Hepatocyte (in vitro differentiated cells): ENCODE data around the gene MADD. TPM values are rescaled to one million over a fixed set of nuclear protein-coding genes. Genes with fewer than 3 reads are reported as not detected.

Source experiments
- DNase-seq: peaks from one replicate; pipeline ENCODE4 v3.0.0-alpha.2; 2016; ENCODE audit warnings: low spot score
- H2AFZ ChIP-seq: fragments of 200-600 bp; sonication (generic); 2 replicates; pipeline ENCODE4 v1.6.0; 2016; ENCODE audit warnings: antibody characterized with exemption, mild to moderate bottlenecking
- H3K27ac ChIP-seq: fragments of 200-600 bp; sonication (generic); 2 replicates; pipeline ENCODE4 v1.5.1; 2016; ENCODE audit warnings: mild to moderate bottlenecking
- H3K27me3 ChIP-seq: fragments of 200-600 bp; sonication (generic); 2 replicates; pipeline ENCODE4 v1.6.1; 2016
- H3K36me3 ChIP-seq: fragments of 200-600 bp; sonication (generic); replicated peaks from 2 replicates; pipeline ENCODE4 v1.5.1; 2016; ENCODE audit warnings: low read depth; ENCODE audit not compliant: insufficient read depth
- H3K4me1 ChIP-seq: fragments of 200-600 bp; sonication (generic); 2 replicates; pipeline ENCODE4 v1.5.1; 2016; ENCODE audit warnings: mild to moderate bottlenecking, moderate library complexity; ENCODE audit not compliant: insufficient read depth
- H3K4me2 ChIP-seq: fragments of 200-600 bp; sonication (generic); 2 replicates; pipeline ENCODE4 v1.6.0; 2016
- H3K4me3 ChIP-seq: fragments of 200-600 bp; sonication (generic); 2 replicates; pipeline ENCODE4 v1.5.1; 2016; ENCODE audit warnings: mild to moderate bottlenecking
- H3K79me2 ChIP-seq: fragments of 200-600 bp; sonication (generic); 2 replicates; pipeline ENCODE4 v1.6.0; 2017; ENCODE audit warnings: mild to moderate bottlenecking
- H3K9me2 ChIP-seq: fragments of 200-600 bp; sonication (generic); replicated peaks from 2 replicates; pipeline ENCODE4 v1.6.0; 2017; ENCODE audit warnings: mild to moderate bottlenecking; ENCODE audit not compliant: insufficient read depth
- H3K9me3 ChIP-seq: fragments of 200-600 bp; sonication (generic); 2 replicates; pipeline ENCODE4 v1.5.1; 2016; ENCODE audit warnings: low read depth, mild to moderate bottlenecking
- H4K20me1 ChIP-seq: fragments of 200-600 bp; sonication (generic); 2 replicates; pipeline ENCODE4 v1.6.0; 2016; ENCODE audit warnings: mild to moderate bottlenecking; ENCODE audit not compliant: insufficient read depth, poor library complexity, severe bottlenecking
- CTCF ChIP-seq: fragments of 200-600 bp; sonication (generic); IDR thresholded peaks from 2 replicates; pipeline ENCODE4 v1.5.1; 2016; ENCODE audit warnings: antibody characterized with exemption, mild to moderate bottlenecking; ENCODE audit not compliant: poor library complexity
- EZH2 ChIP-seq: fragments of 200-600 bp; sonication (generic); IDR thresholded peaks from 2 replicates; pipeline ENCODE4 v1.6.1; 2016; ENCODE audit warnings: antibody characterized with exemption, mild to moderate bottlenecking, borderline replicate concordance
- EZH2phosphoT487 ChIP-seq: fragments of 200-600 bp; sonication (generic); IDR thresholded peaks from one replicate; pipeline ENCODE4 v1.6.1; 2018; ENCODE audit warnings: antibody characterized with exemption, mild to moderate bottlenecking, low read depth, moderate library complexity; ENCODE audit not compliant: unreplicated experiment, severe bottlenecking
- WGBS: methylation state at CpG from one replicate; pipeline ENCODE4 v1.1.6; 2016; ENCODE audit warnings: low lambda C conversion rate; ENCODE audit errors: missing lambda C conversion rate; 5-methylcytosine and 5-hydroxymethylcytosine counted together
- polyA plus RNA-seq: library from polyadenylated mRNA; unstranded; fragments of >200 nt; fragmentation: Nextera tagmentation; extraction: Ambion mirVana; gene quantifications from 2 replicates; pipeline ENCODE4 v1.2.1, GENCODE V29; 2016
- total RNA-seq: library from RNA; depleted of rRNA; stranded (reverse); fragments of >200 nt; gene quantifications from 2 replicates; pipeline ENCODE4 v1.2.3, GENCODE V29; 2014

Gene MADD
- total and polyA plus RNA-seq, 2 experiments from 2014 or later: 17.6 to 19.1 TPM

GRCh38 chr11:47260366-47260765 lies 9.6 kb upstream of the MADD start:
- Histone ChIP-seq H3K36me3 (no peaks in the 10 kb centered on the region), H3K4me2 (no peak overlapping the region), H4K20me1 (no peaks in the 10 kb centered on the region), H3K27me3 (no peaks in the 10 kb centered on the region), H3K4me1 (peaks cover 30% of the 10 kb centered on the region), H3K9me3 (no peaks in the 10 kb centered on the region), H3K79me2 (peaks cover 9% of the 10 kb centered on the region), H3K9me2 (no peaks in the 10 kb centered on the region), H3K27ac (no peak overlapping the region), H2AFZ (no peak overlapping the region), H3K4me3 (no peak overlapping the region)
- WGBS: 90% methylated on average over 19 of the region's 19 CpGs
- no peak for DNase-seq
- TF ChIP-seq EZH2: no peak
- no peak for TF ChIP-seq EZH2phosphoT487
- TF ChIP-seq CTCF: no peak

- no peaks in the 10 kb centered on the region for H3K9me2 ChIP-seq
- peaks cover 9% of the 10 kb centered on the region for H3K79me2 ChIP-seq
- H3K4me3 ChIP-seq: no peak overlapping the region
- 92% methylated on average over 22 of the region's 22 CpGs for WGBS
- no peaks in the 10 kb centered on the region for H3K36me3 ChIP-seq
- no peaks in the 10 kb centered on the region for H3K27me3 ChIP-seq
- no peaks in the 10 kb centered on the region for H3K9me3 ChIP-seq
- H4K20me1 ChIP-seq: no peaks in the 10 kb centered on the region
- TF ChIP-seq EZH2 (no peak), EZH2phosphoT487 (no peak), CTCF (no peak)
- H3K4me2 ChIP-seq: no peak overlapping the region
- no peak for DNase-seq
- H3K4me1 ChIP-seq: peaks cover 24% of the 10 kb centered on the region
- no peak overlapping the region for H3K27ac ChIP-seq
- H2AFZ ChIP-seq: no peak overlapping the region
Observed at GRCh38 chr11:47261291-47261800, 8.6 kb upstream of the MADD start.

GRCh38 chr11:47264119-47264518 lies 5.8 kb upstream of the MADD start:
- H3K4me1 ChIP-seq: peaks cover 14% of the 10 kb centered on the region
- no peak overlapping the region for H3K4me2 ChIP-seq
- TF ChIP-seq CTCF: no peak
- TF ChIP-seq EZH2: no peak
- TF ChIP-seq EZH2phosphoT487: no peak
- H4K20me1 ChIP-seq: no peaks in the 10 kb centered on the region
- DNase-seq: no peak
- no peaks in the 10 kb centered on the region for H3K36me3 ChIP-seq
- no peak overlapping the region for H2AFZ ChIP-seq
- WGBS: 86% methylated on average over 6 of the region's 6 CpGs
- no peaks in the 10 kb centered on the region for H3K9me2 ChIP-seq
- H3K4me3 ChIP-seq: no peak overlapping the region
- H3K27ac ChIP-seq: no peak overlapping the region
- no peaks in the 10 kb centered on the region for H3K27me3 ChIP-seq
- H3K9me3 ChIP-seq: no peaks in the 10 kb centered on the region
- peaks cover 5% of the 10 kb centered on the region for H3K79me2 ChIP-seq

- no peak for DNase-seq
- Histone ChIP-seq H3K9me3 (no peaks in the 10 kb centered on the region), H2AFZ (no peak overlapping the region), H4K20me1 (no peaks in the 10 kb centered on the region), H3K27me3 (no peaks in the 10 kb centered on the region), H3K79me2 (peaks cover 5% of the 10 kb centered on the region), H3K36me3 (no peaks in the 10 kb centered on the region), H3K27ac (peak overlapping the region; percentile 22), H3K9me2 (no peaks in the 10 kb centered on the region), H3K4me3 (no peak overlapping the region), H3K4me2 (no peak overlapping the region), H3K4me1 (peaks cover 11% of the 10 kb centered on the region)
- TF ChIP-seq EZH2 (no peak), EZH2phosphoT487 (no peak), CTCF (no peak)
- 90% methylated on average over 4 of the region's 4 CpGs for whole genome bisulfite sequencing
Observed at GRCh38 chr11:47264521-47264920, 5.4 kb upstream of the MADD start.
